GM12864 (cell line): Measurements from ENCODE around the gene EEFSEC.

Experiments used
- DNase-seq: peaks from one replicate; pipeline ENCODE4 v3.0.0-alpha.2; 2011; ENCODE audit warnings: low read depth
- H3K4me3 ChIP-seq: 2 replicates; pipeline ENCODE4 v1.5.1; 2011; ENCODE audit warnings: mild to moderate bottlenecking, low read depth, low read length, control low read depth
- CTCF ChIP-seq: IDR thresholded peaks from 2 replicates; pipeline ENCODE4 v1.5.1; 2011; ENCODE audit warnings: low read depth, mild to moderate bottlenecking, moderate library complexity, low read length, control low read depth, inconsistent platforms; ENCODE audit errors: missing control alignments

EEFSEC gene

GRCh38 chr3:128285967-128286321 lies 132.7 kb downstream of the EEFSEC start:
- no peak for DNase-seq
- no peak overlapping the region for H3K4me3 ChIP-seq
- TF ChIP-seq CTCF: no peak

- H3K4me3 ChIP-seq: no peak overlapping the region
- TF ChIP-seq CTCF: no peak
- no peak for DNase-seq
Measured at GRCh38 chr3:128286691-128287090, 133.4 kb downstream of the EEFSEC start.

- H3K4me3 ChIP-seq: no peak overlapping the region
- no peak for TF ChIP-seq CTCF
Measured at GRCh38 chr3:128287216-128287615, 133.9 kb downstream of the EEFSEC start.

GRCh38 chr3:128289534-128289933 lies 136.3 kb downstream of the EEFSEC start:
- DNase-seq: no peak
- no peak for TF ChIP-seq CTCF
- no peak overlapping the region for H3K4me3 ChIP-seq

More at GRCh38 chr3:128287216-128287615, 133.9 kb downstream of the EEFSEC start:
- no peak for DNase-seq

- H3K4me3 ChIP-seq: no peak overlapping the region
- no peak for DNase-seq
- TF ChIP-seq CTCF: no peak
Measured at GRCh38 chr3:128290484-128290883, 137.2 kb downstream of the EEFSEC start.

GRCh38 chr3:128293930-128294329 lies 140.6 kb downstream of the EEFSEC start:
- no peak for TF ChIP-seq CTCF
- DNase-seq: no peak
- H3K4me3 ChIP-seq: no peak overlapping the region

- no peak for DNase-seq
- no peak for TF ChIP-seq CTCF
- H3K4me3 ChIP-seq: no peak overlapping the region
Measured at GRCh38 chr3:128294999-128295468, 141.8 kb downstream of the EEFSEC start.
